GM18508 (cell line): ENCODE results near the gene SLC18A2.
"Not testable (repeated sequence)": the region's sequence is repeated elsewhere in the genome, so short reads cannot be mapped to it uniquely, and the experiment has no call there.

Experiments used
- ATAC-seq: cut with Tn5 transposase; IDR thresholded peaks from one replicate; pipeline ENCODE4 v1.9.1; 2021; ENCODE audit warnings: moderate number of reproducible peaks; ENCODE audit not compliant: insufficient read depth, unreplicated experiment

The SLC18A2 gene

DNA sequence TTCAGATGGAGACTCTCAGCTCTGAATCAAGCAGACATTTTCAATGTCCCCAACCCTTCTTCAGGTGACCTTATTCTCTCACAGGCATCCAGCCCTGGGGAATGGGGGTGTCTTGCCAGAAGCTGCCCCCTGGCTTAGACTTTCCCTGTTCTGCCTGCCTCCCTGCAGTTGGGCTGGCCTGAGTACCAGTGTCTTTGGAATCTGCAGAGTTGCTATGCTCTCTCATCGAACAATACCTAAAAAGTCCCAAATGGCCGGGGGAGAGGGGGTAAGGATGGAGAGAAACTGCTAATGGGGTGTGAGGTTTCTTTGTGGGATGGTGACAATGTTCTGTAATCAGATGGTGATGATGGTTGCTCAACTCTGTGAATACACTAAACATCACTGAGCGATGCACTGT, 20.6 kb downstream of the SLC18A2 start:
- no peak for ATAC-seq

GRCh38 chr10:117262291-117262902, 21.5 kb downstream of the SLC18A2 start:
- ATAC-seq = no peak

DNA sequence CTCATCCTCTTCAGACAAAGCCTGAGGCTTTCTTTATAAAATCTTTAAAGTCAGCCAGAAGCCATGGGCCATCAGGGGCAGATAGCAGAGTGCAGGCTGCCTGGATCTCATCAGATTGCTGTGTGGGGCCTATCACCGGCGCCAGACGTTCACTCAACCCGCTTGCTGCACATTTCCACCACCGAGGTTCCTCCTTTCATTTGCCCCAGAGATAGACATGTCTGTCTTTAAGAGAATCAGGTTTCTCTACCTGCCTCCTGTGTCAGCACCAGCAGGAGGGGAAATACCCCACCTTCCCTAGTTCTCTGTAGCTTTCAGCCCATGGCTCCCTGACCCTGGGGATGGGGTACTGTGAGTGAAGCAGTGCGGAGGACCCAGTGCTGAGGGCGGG, 22.0 kb downstream of the SLC18A2 start:
- no peak for ATAC-seq

DNA sequence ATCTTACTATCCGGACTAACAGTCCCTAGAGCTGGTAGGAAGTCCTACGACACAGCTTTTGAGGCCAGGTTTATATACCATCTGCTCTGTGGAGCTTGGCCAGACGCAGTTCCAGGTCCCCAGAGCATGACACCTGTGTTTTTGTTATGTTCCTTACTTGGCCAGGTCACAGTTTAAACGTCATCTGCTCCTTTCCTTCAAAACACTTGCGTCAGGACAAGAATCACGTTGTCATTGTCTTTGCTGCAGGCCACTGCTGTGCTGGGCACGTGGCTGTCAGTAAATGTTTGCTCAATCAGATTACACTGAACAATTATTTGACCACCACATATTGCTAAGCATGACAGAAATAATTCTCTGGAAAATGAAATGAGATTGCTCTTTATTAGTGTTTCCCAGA, 23.9 kb downstream of the SLC18A2 start:
- ATAC-seq = no peak

GRCh38 chr10:117266400-117266799, 25.5 kb downstream of the SLC18A2 start:
- no peak for ATAC-seq

- no peak for ATAC-seq
Measured at GRCh38 chr10:117266812-117267211, 25.9 kb downstream of the SLC18A2 start.

DNA sequence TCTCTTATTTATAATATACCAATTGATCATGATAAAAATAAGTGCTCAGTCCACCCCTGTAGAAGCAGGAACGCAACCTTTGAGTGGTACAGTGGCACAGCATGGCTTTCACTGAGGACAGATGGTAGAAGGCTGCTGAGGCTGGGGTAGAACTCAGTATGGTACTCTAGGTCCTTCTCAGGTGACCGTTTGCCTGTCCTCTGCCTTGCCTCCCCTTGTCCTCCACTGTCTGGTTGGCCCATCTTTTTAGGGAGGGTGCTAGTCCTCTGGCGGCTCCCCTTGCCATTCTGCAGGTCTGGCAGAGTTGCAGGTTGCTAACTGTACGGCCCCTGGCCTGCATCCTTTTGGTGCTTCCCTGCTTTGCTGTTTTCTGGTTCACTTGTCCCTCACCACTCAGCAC, 27.3 kb downstream of the SLC18A2 start:
- no peak for ATAC-seq

DNA sequence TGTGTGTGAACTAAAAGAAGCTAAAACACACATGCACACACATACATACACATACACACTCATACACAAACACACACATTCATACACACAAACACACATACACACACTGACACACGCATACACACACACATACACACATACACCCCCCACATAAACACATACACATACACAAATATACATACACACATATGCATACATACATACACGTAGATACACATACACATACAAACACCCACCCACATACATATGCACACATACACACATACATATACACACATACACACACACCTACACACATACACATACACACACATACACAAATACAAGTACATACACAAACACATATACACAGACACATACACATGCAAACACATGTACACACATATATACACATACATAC, 28.0 kb downstream of the SLC18A2 start:
- ATAC-seq = no peak

- ATAC-seq = no peak
Measured at GRCh38 chr10:117271427-117271826, 30.5 kb downstream of the SLC18A2 start.

DNA sequence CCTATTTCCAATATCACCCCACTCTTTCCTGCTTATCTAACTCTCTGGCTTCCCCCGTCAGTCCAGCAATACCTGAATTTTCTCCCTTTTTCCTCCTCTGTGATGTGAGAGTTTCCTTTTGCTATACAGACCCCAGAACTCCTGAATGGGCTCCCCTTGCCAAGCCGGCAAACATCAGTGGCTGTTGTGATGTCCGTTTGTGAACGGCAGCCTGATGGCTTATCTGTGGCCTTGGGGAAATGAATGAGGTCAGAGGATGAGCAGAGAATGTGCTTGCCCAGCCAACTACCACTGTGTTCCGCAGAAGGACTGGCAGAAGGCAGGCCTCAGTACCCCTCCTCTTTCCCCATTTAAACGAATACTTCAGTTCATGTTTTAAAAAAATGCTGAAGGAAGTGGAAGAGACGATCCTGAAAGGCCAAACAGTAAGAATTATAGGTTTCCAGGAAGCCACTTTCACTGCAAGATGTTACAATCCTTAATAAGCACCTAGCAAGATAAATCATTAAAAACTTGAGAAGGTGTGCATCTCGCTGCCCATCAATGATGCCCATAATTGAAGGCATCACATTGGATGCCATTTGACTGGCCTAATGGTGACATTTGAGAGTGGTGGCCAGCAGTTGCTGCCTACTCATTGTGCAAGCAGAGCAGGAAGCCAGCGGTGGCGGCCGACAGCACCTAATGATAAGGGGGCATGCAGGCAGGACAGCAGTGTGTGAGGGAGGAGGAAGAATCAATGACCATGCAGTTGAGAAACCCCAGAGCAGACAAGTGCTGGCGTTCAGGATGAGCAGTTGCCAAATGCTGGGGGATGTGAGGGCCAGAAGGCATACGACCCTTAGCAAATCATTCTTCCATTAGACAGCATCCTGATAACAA, 31.5 kb downstream of the SLC18A2 start:
- no peak for ATAC-seq

DNA sequence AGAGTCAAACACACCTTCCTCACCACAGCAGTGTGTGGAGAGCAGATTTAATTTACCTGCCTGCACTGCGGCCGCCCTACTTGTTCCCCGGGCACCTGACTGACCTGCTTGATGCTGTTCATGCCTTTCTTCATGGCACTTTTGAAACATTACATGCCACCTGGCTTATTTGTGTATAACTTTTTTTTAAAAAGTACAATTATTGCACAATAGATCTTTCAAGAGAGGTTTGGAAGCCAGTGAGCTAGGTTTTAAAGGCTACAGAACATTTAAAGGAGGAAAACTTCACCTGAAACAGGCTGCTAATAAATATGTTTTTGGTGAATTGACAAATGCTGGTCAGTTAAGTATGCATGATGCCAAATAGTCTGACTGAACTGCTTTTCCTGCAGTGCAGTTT, 33.1 kb downstream of the SLC18A2 start:
- no peak for ATAC-seq

- no peak for ATAC-seq
Measured at GRCh38 chr10:117274509-117274908, 33.6 kb downstream of the SLC18A2 start.

DNA sequence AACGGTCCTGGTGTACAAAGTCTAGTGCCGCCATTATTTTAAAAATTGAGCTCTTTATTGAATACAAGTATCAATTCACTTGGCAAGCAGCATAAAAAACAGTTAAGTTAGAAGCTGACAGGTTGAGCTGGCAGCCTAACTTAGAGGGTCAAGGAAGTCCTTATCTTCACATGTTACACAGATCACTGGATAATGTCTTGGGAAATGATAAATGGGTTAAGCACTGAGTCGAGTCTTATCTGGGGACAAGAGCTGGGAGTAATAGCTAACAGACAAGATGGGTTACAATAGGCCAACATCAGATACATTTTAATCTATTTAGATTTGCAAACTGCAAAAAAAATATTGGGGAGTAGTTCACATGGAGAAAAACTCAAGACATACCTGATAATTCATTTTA, 34.2 kb downstream of the SLC18A2 start:
- no peak for ATAC-seq

DNA sequence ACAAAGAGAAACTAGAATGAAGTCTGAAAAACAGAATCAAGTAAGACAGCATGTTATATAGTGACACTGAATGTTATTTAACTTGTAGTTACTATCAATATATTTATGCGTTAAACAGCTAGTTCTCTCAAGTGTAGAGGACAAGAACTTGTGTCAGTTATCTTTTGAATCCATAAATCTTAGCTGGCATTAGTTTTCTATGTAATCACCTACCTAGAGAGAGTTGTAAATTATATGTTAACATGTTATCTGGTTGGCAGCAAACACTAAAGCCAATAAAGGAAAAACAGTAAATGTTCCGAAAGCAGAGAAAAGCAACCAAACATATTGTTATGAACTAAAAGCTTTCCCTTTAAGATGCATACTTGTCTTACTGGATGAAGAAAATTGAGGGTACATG, 36.8 kb downstream of the SLC18A2 start:
- ATAC-seq = no peak

DNA sequence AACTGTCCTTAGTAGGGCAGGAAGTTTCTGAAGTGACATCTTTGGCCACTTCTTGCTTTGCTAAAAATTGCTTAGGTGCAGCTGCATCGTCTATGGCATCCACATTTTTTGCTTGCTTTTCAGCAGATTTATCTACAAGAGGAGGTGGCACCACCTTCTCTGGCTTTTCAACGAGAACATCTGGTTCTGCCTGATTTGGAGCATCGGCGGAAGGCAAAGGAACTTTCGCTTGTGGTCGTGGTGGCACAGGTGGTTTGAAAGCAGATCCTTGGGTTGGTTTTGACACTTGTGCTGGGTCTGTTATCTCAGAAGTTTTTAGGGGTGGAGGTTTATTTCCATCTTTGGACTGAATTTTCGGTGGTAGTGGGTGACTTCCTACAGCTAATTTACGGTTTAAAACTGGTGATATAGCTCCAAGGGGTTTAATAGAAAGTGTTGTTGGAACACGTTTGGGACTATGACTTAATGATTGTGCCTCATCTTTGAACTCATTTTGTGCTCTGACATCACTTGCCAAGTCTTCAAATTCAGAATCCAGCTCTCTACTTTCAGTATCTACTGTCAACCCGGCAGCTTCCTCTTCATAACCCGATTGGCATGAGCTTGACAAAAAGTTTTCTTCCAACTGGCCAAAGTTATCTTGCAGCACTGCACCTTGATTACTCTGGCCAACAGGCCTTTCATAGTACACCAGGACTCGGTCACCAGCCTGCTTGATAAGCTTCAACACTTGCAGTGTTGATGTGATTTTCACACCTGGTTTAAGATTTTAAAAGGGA, 44.0 kb downstream of the SLC18A2 start:
- ATAC-seq = no peak

DNA sequence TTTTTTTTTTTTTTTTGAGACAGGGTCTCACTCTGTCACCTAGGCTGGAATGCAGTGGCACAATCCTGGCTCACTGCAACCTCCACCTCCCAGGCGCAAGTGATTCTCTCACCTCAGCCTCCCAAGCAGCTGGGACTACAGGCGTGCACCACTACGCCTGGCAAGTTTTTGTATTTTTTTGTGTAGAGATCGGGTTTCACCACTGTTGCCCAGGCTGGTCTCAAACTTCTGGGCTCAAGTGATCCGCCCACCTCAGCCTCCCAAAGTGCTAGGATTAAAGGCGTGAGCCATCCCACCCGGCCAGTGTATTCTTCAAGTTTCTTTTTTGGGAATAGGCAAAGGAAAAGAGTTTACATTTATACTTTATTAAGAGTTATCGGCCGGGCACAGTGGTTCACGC, 50.0 kb downstream of the SLC18A2 start:
- ATAC-seq = not testable (repeated sequence)

- ATAC-seq = no peak
Measured at GRCh38 chr10:117294039-117294645, 53.2 kb downstream of the SLC18A2 start.

DNA sequence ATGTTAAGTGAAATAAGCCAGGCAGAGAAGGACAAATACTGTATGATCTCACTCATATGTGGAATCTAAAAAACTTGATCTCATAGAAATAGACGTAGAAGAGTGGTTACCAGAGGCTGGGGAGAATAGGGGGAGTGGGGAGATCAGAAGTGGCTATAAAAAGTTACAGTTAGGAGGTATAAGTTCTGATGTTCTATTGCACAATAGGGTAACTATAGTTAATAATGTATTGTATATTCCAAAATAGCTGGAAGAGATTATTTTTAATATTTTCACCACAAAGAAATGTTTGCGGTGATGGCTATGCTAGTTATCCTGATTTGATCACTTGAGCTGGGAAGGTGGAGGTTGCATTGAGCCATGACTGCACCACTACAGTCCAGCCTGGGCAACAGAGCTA, 53.8 kb downstream of the SLC18A2 start:
- no peak for ATAC-seq

DNA sequence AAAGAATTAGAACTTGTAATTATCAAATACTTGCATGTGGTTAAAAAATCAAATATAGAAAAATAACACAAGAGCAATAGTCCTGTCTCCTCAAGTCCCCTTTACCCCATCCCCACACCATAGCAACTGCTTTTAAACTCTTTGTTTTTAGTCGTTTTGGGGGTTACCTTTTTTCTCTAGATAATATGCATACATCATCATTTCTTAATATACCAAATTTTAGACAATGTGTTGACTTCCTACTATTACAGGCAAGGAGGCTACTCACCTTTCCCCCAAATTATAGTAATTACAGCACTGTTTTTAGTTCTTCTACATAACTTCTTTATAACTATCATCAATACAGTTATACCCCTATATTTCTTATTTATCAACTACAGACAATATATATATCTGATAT, 57.3 kb downstream of the SLC18A2 start:
- no peak for ATAC-seq

DNA sequence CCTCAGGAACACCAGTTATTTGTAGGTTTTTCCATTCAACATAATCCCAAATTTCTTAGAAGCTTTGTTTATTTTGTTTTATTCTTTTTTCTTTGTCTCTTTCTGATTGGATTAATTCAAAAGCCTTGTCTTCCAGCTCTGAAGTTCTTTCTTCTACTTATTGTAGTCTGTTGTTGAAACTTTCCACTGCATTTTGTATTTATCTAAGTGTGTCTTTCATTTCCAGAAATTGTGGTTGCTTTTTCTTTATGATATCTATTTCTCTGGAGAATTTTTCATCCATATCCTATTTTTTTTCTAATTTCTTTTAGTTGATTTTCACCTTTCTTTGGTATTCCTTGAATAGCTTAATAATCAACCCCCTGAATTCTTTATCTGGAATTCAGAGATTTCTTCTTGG, 58.5 kb downstream of the SLC18A2 start:
- ATAC-seq = no peak

- ATAC-seq = no peak
Measured at GRCh38 chr10:117300671-117301070, 59.8 kb downstream of the SLC18A2 start.
